A673 (cell line): ENCODE data around the gene INAFM1. TPM values are rescaled to one million over a fixed set of nuclear protein-coding genes. Genes with fewer than 3 reads are reported as not detected.

Experiments
- BruUV-seq: library from RNA; stranded (reverse); fragments of 400-500 nt; replicated peaks from 2 replicates; lab custom pipeline; 2021; lab: Mats Ljungman, UMichigan
- CTCF ChIA-PET: fragments of 300-600 bp; sonication (Branson Sonifier 250); formaldehyde crosslinking; loops from one replicate; lab custom pipeline; 2022; ENCODE audit warnings: antibody characterized with exemption; lab: Charles Lee
- POLR2A ChIA-PET: fragments of 300-600 bp; sonication (Branson Sonifier 250); formaldehyde crosslinking; loops from one replicate; lab custom pipeline; 2022; ENCODE audit warnings: antibody characterized with exemption; ENCODE audit not compliant: low non-redundant PET; lab: Charles Lee
- DNase-seq: peaks from one replicate; pipeline ENCODE4 v3.0.0-alpha.2; 2015; ENCODE audit warnings: low spot score
- H3K27ac ChIP-seq: fragments of 200-600 bp; sonication (generic); 2 replicates; pipeline ENCODE4 v1.5.1; 2016; ENCODE audit warnings: mixed run types, low read depth, mild to moderate bottlenecking, mixed read lengths, antibody characterized with exemption, low read length; ENCODE audit not compliant: poor library complexity, severe bottlenecking
- H3K27me3 ChIP-seq: fragments of 200-600 bp; sonication (generic); replicated peaks from 2 replicates; pipeline ENCODE4 v1.6.1; 2017; ENCODE audit warnings: mixed run types, low read depth, mild to moderate bottlenecking, mixed read lengths, antibody characterized with exemption, low read length; ENCODE audit not compliant: insufficient read depth, poor library complexity
- H3K36me3 ChIP-seq: fragments of 200-600 bp; sonication (generic); 2 replicates; pipeline ENCODE4 v1.6.1; 2016; ENCODE audit warnings: mixed run types, mild to moderate bottlenecking, mixed read lengths, antibody characterized with exemption, low read length; ENCODE audit not compliant: insufficient read depth, poor library complexity, severe bottlenecking
- H3K4me1 ChIP-seq: fragments of 200-600 bp; sonication (generic); 2 replicates; pipeline ENCODE4 v1.6.1; 2017; ENCODE audit warnings: mixed run types, mild to moderate bottlenecking, mixed read lengths, antibody characterized with exemption, low read length; ENCODE audit not compliant: insufficient read depth, poor library complexity, severe bottlenecking
- H3K4me3 ChIP-seq: fragments of 200-600 bp; sonication (generic); 2 replicates; pipeline ENCODE4 v1.5.1; 2016; ENCODE audit warnings: low read depth, mixed run types, mild to moderate bottlenecking, mixed read lengths, low read length; ENCODE audit not compliant: poor library complexity, severe bottlenecking
- H3K9me3 ChIP-seq: fragments of 200-600 bp; sonication (generic); 2 replicates; pipeline ENCODE4 v1.6.1; 2016; ENCODE audit warnings: mixed run types, low read depth, mild to moderate bottlenecking, mixed read lengths, antibody characterized with exemption, low read length; ENCODE audit not compliant: poor library complexity, severe bottlenecking
- EZH2 ChIP-seq: fragments of 200-600 bp; sonication (generic); IDR thresholded peaks from 2 replicates; pipeline ENCODE4 v1.6.1; 2017; ENCODE audit warnings: borderline replicate concordance, low read depth, mild to moderate bottlenecking, mixed read lengths, antibody characterized with exemption, low read length; ENCODE audit not compliant: poor library complexity, severe bottlenecking
- intact Hi-C: fragments of 100-400 bp; cut with micrococcal nuclease; formaldehyde crosslinking; loops from one replicate; pipeline ENCODE4 v1.10.0; 2022; ENCODE audit not compliant: unreplicated experiment
- total RNA-seq: library from RNA; stranded (reverse); gene quantifications from 2 replicates; pipeline ENCODE4 v1.2.3, GENCODE V29; 2021
- TF ChIP-seq, protein P1 (sequence below): fragments of 300-800, 200-600 bp; sonication (generic); conservative IDR thresholded peaks from 2 replicates; pipeline ENCODE4 v1.5.1; 2017; ENCODE audit warnings: low read depth, mild to moderate bottlenecking, antibody characterized with exemption, low read length, moderate library complexity, mixed read lengths

Gene INAFM1
- total RNA-seq, 1 experiment from 2014 or later, result 13.8 TPM

GRCh38 chr19:47228937-47229675 lies 45.6 kb upstream of the INAFM1 start:
- no peak for DNase-seq
- Histone ChIP-seq H3K36me3 (no peaks in the 10 kb centered on the region), H3K9me3 (no peaks in the 10 kb centered on the region), H3K4me3 (peak overlapping the region; percentile 90), H3K27me3 (no peaks in the 10 kb centered on the region), H3K27ac (no peak overlapping the region), H3K4me1 (peaks cover 27% of the 10 kb centered on the region)
- ChIA-PET POLR2A (no interaction called here), CTCF (interaction anchor here (0.5 to 1.5 kb wide), 2 partner anchors 15 to 393 kb away, joined by 4 to 5 read pairs; no protein-coding TSS in a partner anchor)
- intact Hi-C loops, result no loop called here
- BruUV-seq, result no TSS peak
- TF ChIP-seq EZH2, result no peak
- TF ChIP-seq, protein P1, sequence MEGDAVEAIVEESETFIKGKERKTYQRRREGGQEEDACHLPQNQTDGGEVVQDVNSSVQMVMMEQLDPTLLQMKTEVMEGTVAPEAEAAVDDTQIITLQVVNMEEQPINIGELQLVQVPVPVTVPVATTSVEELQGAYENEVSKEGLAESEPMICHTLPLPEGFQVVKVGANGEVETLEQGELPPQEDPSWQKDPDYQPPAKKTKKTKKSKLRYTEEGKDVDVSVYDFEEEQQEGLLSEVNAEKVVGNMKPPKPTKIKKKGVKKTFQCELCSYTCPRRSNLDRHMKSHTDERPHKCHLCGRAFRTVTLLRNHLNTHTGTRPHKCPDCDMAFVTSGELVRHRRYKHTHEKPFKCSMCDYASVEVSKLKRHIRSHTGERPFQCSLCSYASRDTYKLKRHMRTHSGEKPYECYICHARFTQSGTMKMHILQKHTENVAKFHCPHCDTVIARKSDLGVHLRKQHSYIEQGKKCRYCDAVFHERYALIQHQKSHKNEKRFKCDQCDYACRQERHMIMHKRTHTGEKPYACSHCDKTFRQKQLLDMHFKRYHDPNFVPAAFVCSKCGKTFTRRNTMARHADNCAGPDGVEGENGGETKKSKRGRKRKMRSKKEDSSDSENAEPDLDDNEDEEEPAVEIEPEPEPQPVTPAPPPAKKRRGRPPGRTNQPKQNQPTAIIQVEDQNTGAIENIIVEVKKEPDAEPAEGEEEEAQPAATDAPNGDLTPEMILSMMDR, result no peak

DNA sequence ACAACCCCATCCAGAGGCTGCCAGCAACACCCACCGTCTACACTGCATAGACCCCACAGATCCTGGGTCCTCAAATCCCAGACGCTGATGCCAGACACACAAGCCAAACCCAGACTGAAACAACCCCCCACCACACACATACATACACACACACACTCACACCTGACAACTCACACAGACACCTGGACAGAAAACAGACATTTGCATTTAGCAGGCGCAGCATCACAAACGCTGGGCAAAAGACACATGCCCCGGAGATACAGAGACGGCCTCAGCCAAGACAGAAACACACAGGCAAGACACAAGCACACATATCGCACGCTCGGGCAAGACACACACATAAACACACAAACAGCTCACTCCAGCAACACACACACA lies 45.0 kb upstream of the INAFM1 start:
- Histone ChIP-seq H3K27ac (no peak overlapping the region), H3K27me3 (no peaks in the 10 kb centered on the region), H3K4me3 (peak overlapping the region; percentile 90), H3K4me1 (peaks cover 27% of the 10 kb centered on the region), H3K36me3 (no peaks in the 10 kb centered on the region), H3K9me3 (no peaks in the 10 kb centered on the region)
- ChIA-PET POLR2A (no interaction called here), CTCF (interaction anchor here (1.5 kb wide), 1 partner anchor 14 kb away, joined by 5 read pairs; no protein-coding TSS in a partner anchor)
- no peak for TF ChIP-seq EZH2
- intact Hi-C loops, result no loop called here
- no peak for DNase-seq
- BruUV-seq, result TSS peak; percentile 83

DNA sequence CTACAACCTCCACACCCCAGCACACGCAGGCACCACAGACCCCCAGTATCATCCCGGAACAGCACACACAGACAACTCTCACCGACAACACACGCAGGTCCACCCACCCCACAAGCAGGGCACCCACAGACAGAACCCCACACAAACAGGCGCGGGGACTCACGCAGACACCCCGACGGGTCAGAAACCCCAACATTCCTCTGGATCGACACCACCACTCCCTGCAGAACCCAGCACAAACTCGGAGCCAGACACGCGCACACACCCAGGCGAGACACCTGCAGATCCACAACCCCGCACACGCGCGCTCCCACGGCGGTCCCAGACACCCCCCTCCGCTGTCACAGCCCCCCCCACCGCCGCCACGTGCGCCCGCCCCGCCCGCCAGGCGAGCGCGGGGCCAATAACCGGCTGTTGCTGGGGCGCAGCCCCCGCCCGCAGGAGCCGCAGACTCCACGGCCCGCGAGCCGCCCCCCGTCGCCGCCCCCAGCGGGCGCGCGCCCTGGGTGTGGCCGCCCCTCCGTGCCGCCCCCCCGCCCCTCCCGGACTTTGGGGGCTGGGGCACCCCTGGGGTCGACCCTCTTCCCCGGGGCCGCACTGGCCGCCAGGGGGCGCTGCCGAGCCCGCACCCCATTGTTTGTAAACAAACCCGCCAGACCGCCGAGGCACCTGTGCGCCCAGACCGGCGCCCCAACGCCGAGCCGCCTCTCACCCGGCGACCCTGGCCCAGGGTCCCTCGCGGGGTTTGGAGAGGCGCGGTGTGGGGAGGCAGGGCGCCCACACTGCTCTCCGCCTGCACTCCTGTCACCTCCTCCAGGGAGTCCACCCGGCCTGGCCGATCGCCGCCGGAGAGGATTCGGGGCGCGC lies 44.4 kb upstream of the INAFM1 start:
- no peaks in the 10 kb centered on the region for H3K27me3 ChIP-seq
- no peak for DNase-seq
- no TSS peak for BruUV-seq
- CTCF ChIA-PET, result interaction anchor here (1.5 kb wide), 1 partner anchor 14 kb away, joined by 5 read pairs; no protein-coding TSS in a partner anchor
- H3K4me3 ChIP-seq, result peak overlapping the region; percentile 90
- no peaks in the 10 kb centered on the region for H3K9me3 ChIP-seq
- H3K36me3 ChIP-seq, result no peaks in the 10 kb centered on the region
- TF ChIP-seq, protein P1, result peak; percentile 79
- TF ChIP-seq EZH2, result no peak
- POLR2A ChIA-PET, result no interaction called here
- intact Hi-C loops, result no loop called here
- peak overlapping the region; percentile 77 for H3K27ac ChIP-seq
- H3K4me1 ChIP-seq, result peaks cover 27% of the 10 kb centered on the region
